Activated CD8-positive, alpha-beta memory T cell treated with anti-CD3 and anti-CD28 coated beads for 36 hours (primary cell): ENCODE data around the gene SLC13A3. TPM values are rescaled to one million over a fixed set of nuclear protein-coding genes. Genes with fewer than 3 reads are reported as not detected.

Source experiments
- CTCF ChIA-PET: fragments of 350-600 bp; sonication (Branson Sonifier 250); formaldehyde crosslinking; loops from one replicate; lab custom pipeline; 2021; ENCODE audit warnings: antibody characterized with exemption; lab: Charles Lee
- POLR2A ChIA-PET: fragments of 350-600 bp; sonication (Branson Sonifier 250); formaldehyde crosslinking; loops from one replicate; lab custom pipeline; 2021; ENCODE audit warnings: antibody characterized with exemption; lab: Charles Lee
- total RNA-seq, 2 experiments: library from RNA; stranded (reverse); gene quantifications; one replicate each; pipeline ENCODE4 v1.2.3, GENCODE V29; 2021

The SLC13A3 gene
- total RNA-seq, 2 experiments from 2014 or later: not detected

DNA sequence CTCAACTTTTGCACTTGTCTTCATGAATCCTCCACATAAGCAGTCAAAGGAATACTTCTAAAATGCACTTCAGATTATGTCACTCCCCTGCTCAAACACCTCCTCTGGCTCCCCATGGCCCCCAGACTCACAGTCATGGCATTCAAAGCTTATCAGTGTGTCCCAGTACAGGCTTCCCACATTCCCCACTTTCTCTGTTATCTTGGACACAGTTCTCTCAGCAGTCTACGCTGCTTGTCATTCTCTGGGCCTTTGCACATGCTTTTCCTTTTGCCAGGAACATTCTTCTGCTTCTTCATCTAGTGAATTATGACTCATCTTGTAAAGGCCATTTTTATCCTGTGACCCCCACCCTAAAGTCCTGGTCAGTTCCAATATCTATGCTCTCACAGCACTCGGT is 31.8 kb downstream of the SLC13A3 start:
- POLR2A ChIA-PET: no interaction called here

DNA sequence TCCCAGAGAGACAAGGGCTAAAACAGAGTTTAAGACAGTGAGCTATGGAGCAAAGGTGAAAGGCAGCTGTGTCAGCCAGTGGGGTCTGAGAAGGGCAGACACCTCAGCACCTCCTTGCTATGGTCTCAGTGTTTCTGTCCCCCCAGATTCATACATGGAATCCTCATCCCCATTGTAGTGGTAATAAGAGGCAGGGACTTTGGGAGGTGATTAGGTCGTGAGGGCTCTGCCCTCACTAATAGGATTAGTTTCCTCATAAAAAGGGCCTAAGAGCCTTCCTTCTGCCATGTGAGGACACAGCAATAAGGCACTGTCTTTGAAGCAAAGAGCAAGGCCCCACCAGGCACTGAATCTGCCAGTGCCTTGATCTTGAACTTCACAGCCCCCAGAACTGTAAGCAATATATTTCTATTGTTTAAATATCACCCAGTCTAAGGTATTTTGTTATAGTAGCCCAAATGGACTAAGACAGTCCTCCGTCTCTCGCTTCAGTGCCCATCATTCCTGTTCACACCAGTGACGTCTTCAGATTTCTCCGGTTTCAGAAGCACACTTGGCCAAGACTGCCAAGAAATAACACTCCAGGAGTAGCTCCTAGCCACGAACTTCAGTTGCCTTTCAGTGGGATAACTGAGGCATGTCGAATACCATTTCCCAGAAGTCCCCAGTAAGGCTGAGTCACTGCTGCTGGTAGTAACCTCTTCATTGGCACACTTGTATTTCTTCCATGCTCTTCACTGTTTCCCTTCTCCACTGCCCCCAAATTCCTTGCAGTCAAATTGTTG is 32.8 kb downstream of the SLC13A3 start:
- ChIA-PET CTCF (no interaction called here), POLR2A (no interaction called here)

More for the DNA sequence above, 31.8 kb downstream of the SLC13A3 start:
- CTCF ChIA-PET: no interaction called here

DNA sequence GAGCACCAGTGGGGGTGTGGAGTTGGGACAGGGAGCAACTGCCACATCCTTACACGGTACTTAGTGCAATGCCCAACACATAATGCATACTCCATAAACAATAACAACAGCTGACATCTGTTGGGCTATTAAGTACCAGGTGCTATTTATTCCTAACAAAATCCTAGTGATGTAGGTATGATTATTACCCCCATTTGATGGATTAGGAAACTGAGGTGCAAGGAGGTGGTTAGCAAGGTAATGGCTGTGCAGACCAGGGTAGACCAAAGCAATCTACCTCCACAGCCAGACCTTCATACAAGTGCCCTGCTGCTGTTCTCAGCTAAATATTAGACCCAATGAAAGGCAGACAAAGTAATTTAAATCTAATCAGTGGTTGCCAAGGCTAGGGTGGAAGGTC is 36.8 kb downstream of the SLC13A3 start:
- ChIA-PET CTCF (no interaction called here), POLR2A (no interaction called here)

DNA sequence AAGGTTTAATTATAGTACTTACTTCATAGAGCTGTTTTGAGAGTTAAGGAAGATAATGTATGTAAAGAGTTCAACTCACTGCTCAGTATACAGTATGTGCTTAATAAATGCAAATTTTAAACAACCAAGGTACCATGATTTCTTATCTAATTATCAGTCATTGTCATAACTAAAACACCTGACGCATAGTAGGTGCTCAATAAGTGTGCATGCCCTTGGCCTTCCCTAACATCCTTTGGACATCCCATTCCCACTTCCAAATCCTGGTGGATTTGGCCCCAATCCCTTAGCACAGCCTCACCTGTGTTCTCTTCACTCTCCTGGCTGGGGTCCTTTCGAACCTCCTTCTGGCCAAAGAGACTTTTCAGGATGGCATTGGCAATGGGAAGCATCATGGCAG is 41.1 kb downstream of the SLC13A3 start:
- ChIA-PET POLR2A (no interaction called here), CTCF (no interaction called here)

DNA sequence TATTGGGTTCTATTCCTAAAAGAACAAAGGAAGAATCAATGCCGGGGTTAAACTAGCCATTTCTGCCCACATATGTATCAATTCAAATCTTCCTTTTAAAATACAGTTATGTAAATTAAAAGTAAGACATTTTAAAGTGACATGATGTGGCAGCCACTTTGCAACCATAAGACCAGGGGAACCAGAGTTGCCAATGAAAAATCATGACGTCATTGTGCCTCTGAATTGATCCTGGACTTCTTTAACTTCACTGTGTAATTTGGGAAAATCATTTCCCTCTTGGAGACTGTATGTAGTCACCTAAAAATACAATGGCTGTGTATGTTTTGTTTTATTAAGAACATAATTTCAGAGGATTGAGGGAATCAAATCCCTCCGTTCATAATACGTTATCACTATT is 42.2 kb downstream of the SLC13A3 start:
- CTCF ChIA-PET: no interaction called here
- POLR2A ChIA-PET: no interaction called here

DNA sequence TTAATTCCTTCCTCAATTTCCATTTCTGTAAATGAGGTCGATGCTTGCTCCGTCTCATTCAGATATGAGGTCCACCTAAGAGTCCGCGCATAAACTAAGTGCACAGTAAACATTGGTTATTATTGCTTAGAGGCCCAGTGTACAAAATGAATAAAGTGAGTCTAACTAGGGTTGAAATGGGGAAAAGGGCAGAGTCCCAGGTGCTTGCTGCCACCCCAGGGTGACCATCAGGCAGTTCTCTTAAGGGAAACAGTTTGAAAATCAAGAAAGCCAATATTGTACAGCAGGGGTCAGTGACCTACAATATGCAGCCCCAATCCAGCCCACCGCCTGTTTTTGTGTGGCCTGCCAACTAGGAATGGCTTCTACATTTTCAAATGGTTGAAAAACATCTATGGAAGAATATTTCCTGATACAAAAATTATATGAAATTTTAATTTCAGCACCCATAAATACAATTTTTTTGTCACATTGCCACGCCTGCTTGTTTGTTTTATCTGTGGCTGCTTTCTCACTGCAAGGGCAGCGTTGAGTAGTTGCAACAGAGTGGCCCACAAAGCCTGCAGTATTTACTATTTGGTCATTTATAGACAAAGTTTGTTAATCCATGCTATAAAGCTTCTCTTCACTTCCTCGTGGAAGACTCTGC is 43.3 kb downstream of the SLC13A3 start:
- ChIA-PET POLR2A (no interaction called here), CTCF (no interaction called here)

DNA sequence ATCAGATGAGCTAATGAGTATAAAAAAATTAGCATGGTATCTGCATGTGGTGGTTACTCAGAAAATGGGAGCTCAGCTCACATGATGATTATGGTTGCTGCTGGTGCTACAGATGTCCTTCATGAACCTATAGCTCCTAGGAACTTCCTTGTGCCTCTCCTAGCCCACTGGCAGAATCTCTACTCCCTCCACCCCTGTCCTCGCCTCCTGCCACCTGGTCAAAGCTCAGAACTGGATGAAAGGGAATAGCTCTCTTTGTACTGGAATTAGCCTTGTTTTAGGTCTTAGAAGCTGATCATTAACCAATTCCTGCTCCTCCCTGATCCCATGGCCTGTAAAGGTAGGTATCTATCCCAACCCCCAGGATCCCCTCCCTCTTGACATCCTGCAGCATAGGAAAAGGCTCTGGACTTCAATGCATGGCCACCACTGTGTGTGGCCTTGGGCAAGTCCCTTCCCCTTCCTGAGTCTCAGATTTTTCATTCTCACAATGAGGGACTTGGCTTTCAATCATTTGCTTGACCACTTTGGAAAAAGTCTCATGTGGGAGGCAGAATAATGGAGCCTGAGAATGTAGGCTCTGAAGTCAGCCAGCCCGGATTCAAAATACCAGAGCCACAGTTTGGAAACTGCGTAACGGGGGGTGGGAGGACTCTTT is 43.9 kb downstream of the SLC13A3 start:
- POLR2A ChIA-PET: no interaction called here

DNA sequence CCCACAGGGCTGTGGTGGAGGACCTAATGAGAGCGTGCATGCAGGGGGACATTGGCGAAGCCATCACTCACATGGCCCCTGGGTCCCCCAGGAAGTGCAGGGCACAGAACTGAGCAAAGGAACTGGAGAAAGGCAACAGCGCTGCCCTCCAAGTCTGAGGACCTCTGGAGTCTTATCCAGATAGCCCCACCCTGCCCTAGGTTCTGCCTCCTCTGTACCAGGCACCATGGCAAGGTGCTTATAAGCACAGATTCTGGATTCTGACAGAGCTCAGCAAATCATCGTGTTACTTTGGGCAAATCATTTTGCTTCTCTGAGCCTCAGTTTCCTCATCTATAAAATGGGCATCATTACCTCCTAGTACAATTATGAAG is 44.5 kb downstream of the SLC13A3 start:
- ChIA-PET CTCF (no interaction called here), POLR2A (no interaction called here)

More for the DNA sequence above, 43.9 kb downstream of the SLC13A3 start:
- CTCF ChIA-PET: no interaction called here

DNA sequence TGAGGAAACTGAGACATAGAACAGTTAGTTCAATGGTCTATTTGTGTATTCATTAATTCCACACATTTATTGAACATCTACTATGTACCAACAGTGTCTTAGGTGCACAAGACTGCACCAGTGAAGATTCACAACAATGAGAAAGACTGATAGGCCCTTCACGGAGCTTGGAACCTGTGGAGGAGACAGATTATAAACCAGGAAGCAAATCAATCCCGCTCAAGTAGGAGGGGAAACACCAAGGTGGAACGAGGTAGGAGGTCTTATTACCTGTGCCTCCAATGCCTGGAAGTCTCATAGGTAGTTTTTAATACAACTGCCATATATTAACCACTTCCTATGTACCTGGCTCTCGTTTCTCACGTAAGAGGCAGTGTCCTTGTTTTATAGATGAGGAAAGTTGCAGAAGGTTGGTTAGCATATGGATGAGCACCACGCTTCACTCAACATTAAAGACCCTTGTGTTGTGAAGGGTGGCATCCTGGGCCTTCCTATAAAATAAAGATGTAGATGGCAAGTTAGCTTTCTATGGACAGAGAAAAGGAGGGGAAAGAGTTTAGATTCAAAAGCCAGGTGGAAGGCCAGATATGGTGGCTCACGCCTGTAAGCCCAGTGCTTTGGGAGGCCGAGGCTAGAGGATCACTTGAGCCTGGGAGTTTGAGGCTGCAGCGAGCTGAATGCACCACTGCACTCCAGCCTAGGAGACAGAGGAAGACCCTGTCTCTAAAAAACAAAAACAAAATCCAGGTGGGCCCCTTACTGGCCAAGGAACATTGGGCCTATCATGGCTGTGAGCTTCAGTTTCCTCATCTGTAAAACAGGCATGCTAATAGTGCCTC is 45.1 kb downstream of the SLC13A3 start:
- POLR2A ChIA-PET: interaction anchor here (0.7 kb wide), 1 partner anchor 73 kb away, joined by 3 read pairs; no protein-coding TSS in a partner anchor
- CTCF ChIA-PET: no interaction called here

DNA sequence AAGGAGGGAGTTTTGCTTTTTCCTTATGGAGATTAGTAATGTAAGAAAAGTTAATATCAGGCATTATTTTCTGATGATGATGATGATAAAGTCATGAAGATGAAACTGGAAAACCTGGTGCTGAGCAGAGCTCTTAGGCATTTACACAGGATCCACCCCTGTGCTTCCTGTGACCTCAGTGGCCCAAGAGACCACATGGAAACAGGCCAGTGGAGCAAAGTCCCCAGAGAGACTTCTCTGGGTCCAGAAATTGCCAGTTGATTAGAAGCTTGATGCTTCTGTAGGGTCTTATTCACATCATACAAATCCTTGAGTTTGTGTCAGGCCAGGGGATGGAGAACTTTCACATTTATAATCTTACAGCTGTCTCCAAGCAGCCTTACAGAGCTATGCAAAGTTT is 46.1 kb downstream of the SLC13A3 start:
- CTCF ChIA-PET: no interaction called here

DNA sequence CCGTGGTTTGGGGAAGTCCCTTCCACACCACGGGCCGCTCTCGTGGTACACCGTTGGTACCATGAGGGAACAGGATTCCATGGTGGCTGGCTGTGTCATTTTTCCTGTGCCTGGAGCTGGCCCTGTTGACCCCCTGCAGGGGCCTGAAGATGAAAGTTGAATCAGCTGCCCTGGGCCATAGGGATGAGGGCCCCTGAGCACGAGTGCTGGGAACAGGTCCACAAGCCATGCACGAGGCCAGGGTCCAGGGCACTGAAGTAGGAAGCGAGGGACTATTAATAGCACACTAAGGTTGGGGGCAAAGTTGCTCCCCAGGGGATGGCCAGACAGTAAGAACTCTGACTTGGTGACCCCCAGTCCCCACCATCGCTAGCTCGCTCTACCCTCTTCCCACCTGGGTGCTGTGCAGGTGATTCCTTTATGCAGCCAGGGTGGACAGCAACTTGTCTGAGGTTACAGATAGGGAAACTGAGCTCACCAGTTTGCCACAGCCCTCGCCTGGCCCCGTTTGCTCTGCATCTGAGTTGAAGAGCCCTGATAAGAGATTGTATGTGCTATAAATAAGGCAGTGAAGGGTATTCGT is 46.6 kb downstream of the SLC13A3 start:
- ChIA-PET POLR2A (no interaction called here), CTCF (interaction anchor here (0.9 kb wide), 1 partner anchor 38 kb away, joined by 3 read pairs; no protein-coding TSS in a partner anchor)

More for the DNA sequence above, 46.1 kb downstream of the SLC13A3 start:
- POLR2A ChIA-PET: no interaction called here

DNA sequence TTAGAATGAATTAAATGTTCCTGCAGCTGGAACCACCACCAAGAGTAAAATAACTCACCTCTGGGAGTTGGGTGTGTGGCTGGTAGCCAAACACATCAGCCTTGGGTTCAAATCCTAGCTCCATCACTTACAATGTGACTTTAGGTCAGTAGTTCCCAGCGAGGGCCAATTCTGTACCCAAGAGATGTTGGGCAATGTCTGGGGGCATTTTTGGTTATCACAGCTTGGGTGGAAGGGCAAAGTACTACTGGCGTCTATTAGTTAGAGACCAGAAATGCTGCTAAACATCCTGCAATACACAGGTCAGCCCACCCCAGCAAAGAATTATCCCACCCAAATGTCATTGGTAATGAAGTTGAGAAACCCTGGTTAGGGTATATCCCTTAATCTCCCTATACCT is 48.8 kb downstream of the SLC13A3 start:
- CTCF ChIA-PET: no interaction called here
- POLR2A ChIA-PET: no interaction called here

DNA sequence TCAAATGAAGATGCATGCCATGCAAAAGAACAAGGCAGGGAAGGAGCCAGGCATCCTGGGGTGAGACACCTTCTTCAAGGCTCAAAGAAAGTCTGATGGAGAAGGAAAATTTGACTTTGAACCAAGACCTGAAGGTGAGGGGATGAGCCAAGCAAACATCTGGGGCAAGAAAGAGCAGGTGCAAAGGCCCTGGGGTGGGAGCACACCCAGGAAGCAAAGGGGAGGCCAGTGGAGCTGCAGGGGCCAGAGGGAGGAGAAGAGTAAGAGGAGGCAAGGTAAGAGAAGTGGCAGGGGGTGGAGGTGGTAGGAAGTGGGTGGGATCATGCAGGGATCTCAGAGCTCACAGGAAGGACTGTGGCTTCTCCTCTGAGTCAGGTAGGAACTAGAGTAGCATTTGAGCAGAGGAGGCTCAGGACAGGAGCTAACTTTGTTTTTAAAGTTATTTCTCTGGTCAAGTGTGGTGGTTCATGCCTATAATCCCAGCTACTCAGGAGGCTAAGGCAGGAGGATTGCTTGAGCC is 49.6 kb downstream of the SLC13A3 start:
- ChIA-PET POLR2A (no interaction called here), CTCF (no interaction called here)

DNA sequence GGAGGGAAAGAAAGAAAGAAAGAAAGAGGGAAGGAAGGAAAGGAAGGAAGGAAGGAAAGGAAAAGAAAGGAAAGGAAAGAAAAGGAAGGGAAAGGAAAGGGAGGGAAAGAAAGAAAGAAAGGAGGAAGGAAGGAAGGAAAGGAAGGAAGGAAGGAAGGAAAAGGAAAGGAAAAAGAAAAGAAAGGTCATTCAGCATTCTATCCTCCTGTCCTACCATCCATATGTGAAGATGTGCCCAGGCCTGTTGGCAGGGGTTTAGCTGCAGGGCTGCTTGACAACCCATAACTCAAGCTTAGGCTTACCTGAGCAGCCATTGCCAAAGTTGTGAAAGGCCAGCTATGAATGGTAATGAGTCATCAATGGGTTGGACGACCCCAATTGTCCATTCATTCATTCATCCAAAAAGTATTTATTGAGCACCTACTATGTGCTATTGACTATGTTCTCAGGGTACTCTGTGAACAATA is 50.9 kb downstream of the SLC13A3 start:
- CTCF ChIA-PET: no interaction called here
- POLR2A ChIA-PET: no interaction called here

DNA sequence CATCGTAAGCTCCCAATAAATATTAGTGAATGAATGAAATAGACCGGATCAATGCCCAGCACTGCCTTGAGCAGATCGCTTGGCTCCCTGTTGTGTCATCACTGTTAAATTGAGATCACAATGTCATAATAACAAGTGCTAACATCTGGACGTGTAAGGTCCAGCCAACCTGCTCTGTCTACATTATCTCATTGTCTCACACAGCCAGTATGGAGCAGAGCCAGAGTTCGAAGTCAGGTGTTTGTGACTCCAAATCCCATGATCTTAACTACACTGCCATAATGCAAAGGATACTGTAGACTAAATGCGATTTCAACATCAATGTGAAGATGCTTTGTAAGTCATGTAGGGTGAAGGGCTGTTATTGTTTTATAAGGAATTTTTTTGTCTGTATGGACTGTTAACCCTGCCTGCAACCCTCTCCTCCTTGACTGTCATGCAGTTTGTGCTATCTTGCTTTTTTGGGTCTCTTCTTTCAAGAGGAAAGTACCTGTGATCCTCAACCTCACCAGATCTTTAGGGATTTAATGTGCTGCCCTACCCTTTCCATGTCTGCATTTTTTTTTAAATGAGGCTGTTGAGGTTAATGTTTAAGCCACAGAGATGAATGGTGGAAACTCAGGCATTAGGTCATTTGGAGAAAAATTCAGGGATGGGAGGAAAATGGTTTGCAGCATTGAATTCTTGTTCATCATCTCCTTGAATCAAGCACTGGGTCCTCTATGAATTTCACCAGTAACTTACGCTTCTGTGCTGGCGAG is 51.9 kb downstream of the SLC13A3 start:
- ChIA-PET POLR2A (no interaction called here), CTCF (no interaction called here)

DNA sequence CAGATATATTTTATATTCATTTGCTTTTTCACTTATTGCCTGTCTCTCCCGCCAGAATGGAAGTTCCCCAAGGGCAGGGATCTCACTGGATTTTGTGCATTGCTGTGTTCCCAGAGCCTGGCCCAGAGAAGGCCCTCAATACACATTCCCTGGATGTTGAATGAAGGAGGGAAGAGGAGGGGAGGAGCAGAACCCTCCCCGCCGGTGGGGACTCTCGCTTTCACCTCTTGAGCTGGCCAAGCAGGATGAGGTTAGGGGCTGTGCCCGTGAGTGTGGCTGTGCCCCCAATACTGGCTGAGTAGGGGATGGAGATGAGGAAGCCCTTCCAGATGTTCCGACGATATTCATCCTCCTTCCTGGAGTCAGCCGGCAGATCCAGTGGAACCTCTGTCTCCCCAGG is 55.3 kb downstream of the SLC13A3 start:
- ChIA-PET POLR2A (no interaction called here), CTCF (no interaction called here)

DNA sequence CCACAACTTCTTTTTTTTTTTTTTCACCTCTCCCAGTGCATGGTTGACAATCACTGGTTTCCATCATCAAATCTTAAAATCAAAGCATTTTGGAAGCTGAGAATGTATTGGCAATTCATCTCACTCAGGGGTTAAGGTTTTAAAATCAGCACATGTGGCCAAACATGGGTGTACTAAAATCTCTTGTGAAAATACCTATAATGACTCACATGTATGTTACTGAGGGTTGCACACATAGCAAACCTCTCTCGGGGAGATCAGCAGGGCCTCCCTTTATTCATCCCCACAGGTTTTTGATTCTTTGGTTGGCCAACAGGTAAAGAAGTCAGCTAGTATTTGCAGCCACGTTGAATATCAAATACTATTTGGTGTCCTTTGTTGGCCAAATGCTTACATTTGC is 56.5 kb downstream of the SLC13A3 start:
- POLR2A ChIA-PET: no interaction called here
- CTCF ChIA-PET: no interaction called here
